GM10847 (cell line): ENCODE results near the gene PITPNM2.

Experiments
- POLR2A ChIP-seq: IDR thresholded peaks from 2 replicates; pipeline ENCODE4 v1.6.1; 2011; ENCODE audit not compliant: insufficient read length; ENCODE audit errors: extremely low read depth

Gene PITPNM2

DNA sequence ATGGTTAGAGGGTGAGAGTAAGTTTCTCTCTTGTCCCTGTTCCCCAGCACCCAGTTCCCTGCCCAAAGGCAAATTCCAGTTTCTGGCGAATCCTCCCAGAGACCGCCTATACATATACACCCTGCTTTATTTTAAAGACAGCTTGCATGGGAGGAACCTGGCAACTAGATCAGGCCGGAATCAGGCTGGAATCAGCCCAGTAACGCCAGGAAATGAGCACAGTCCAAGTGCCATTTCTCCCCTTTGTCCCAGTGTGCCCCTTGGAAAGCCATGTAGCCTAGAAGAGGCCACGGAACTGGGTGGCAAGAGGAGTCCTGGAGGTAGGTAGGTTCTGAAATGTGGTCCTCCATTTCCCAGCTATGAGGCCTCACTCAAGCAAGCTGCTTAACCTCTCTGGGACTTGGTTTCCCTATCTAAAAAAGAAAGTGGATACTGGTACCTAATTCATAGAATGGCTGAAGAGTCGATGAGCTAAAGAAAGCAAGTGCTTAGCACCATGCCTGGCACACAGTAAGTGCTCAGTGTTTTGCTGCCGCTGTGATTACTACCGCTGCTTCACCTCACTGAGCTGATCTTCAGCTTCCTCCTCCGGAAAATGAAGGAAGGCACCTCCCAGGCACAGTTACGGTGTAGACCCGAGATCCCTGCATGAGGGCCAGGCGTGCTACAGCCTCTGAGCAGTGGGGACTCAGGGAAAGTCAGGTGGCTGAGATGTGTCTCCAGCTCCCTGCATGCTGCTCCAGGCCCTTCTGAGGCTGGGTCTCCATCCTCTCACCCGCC is 36.4 kb downstream of the PITPNM2 start:
- no peak for TF ChIP-seq POLR2A

DNA sequence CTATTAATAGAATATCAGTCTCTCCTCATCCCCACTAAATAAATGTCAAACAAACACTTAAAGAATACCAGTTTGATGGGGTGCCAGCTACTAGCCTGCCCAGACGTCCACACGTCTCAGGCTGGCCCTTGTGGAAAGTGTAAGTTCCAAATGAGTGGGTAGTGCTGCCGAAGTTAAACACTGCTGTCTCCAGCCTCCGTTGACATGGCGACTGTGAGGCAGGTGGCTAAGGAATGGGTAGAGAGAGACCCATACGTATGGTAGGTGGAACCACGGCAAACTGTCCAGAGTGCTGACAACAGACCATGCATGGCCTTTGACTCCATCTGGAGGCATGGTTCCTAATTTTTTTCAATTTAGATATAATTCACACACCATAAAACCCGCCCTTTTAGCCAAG is 37.9 kb downstream of the PITPNM2 start:
- no peak for TF ChIP-seq POLR2A

DNA sequence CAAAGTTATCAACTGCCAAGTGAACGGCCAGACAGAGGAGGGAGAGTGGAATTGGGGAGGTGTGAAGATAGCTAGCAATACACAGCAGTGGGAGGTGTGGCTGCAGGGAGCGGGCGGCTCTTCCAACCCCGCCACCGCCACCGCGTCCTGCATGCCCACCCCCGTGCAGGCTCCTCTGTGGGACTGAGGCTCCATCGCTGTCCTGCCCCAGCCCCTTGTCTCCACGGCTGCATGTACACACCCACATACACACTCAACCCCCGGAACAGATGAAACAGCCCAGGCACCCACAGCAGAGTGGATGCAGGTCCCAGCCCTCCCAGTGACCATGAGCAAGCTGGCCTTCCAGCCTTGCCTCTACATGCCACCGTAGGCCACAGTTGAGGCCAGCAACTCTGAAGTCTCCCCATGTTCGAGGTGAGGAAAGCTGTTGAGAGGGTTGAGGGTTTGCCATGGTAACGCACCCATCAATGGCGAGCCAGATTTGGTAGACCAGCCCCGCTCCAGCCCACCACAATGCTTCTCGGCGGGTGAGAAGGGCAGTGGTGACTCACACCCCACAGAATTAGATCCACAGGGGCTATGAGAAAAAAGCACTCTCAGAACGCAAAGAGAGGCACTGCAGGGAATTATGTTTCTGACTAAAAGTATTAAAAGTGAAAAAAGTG is 39.3 kb downstream of the PITPNM2 start:
- TF ChIP-seq POLR2A, result no peak

DNA sequence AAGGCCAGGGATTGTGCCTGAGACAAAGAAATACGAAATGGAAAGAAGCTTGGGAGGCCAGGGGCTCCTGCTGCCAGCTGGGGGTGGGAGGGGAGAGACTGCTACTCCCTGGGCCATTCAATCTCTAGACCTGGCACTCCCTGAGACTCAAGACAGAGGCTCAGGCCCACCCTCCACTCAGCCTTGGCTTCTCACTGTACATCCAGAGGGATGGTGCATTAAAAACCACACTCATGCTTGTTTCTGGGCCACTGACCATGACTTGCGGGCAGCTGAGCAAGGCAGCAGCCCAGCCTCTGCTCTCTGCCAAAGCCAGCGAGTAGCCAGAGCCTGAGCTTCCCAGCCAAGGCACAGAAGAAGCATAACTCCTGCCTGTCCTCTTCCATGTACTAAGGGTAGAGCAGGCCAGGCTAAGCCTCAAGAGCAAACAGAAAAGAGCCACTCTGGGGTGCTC is 41.5 kb downstream of the PITPNM2 start:
- TF ChIP-seq POLR2A, result no peak

DNA sequence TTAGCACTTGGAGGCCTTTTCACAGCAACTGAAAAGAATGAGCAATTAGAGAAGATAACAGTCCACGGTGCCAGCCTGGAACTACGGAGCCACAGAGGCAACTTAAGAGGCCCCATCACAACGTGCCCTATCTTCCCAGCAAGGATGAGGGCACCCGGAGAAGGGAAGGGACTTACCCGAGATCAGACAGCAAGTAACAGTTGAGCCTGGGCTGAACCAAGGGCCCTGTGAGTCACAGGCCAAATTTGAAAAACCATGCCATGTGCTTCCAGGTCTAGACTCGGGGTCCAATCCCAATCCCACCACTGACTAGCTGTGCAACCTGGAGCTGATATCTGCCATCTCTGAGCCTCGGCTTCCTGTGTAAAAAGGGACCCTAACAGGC is 42.2 kb downstream of the PITPNM2 start:
- no peak for TF ChIP-seq POLR2A

DNA sequence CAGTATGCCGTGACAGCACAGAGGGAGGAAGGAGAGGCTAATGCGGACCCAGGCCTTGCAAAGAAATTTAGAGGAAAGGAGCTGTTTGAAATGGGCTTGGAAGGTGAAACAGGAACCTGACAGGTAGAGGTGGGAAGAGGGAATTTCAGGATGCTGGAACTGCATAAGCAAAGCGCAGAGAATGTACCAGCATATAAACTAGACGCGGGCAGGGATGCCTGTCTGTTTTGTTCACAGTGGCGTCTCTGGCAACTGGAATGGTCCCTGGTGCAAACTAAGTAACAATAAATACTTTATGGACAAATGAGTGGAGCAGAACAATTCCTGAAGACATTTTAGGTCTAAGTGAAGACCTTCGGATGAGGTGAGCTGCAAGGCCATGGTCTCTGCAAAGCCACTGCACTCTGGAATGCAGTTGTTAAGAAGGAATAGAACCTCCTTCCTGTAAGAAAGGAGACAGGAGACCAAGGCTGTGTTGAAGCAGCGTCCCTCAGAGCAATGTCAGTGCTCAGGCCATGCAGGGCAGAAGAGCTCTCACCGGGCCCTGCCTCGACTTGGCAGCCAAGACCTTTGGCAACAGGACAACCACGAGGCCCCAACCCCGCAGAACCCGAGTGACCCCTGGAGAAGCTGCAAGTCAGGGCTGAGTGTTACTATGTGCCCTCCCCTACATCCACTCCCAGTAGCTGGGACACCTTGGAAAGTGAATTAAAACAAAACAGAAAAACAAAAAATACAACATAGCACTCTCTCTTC is 42.8 kb downstream of the PITPNM2 start:
- TF ChIP-seq POLR2A, result no peak

DNA sequence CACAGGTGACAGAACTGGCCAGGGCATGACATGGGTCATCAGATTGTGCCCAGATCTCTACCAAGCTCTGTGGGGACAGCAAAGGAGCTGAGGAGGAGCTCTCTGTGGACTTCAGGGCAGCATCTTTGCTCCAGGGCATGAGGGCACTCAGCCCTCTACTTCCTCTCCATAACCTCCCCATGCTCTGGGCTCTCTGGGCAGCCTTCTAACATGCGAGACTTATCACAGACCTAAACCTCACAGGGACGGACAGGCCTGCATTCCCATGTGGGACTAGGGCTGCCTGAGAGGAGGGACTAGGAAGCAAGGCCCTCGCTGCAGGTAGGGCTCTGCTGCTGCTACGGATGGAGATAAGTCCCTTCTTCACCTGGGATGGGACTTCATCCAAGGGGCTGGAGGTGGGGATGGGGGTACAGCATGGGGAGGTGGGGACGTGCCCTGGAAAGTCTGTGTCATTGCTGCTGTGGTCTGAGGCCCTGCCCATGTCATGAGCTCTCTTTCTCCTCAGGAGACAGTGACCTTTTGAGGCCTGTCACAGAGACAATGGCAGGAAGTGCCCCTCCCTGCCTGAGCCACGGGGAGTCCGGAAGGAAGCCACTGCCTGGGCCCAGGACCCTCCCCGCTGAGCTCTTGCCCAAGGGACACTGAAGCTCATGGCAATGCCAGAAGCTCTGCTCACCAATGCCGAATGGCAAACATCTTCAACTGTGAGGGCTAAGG is 44.1 kb downstream of the PITPNM2 start:
- no peak for TF ChIP-seq POLR2A

DNA sequence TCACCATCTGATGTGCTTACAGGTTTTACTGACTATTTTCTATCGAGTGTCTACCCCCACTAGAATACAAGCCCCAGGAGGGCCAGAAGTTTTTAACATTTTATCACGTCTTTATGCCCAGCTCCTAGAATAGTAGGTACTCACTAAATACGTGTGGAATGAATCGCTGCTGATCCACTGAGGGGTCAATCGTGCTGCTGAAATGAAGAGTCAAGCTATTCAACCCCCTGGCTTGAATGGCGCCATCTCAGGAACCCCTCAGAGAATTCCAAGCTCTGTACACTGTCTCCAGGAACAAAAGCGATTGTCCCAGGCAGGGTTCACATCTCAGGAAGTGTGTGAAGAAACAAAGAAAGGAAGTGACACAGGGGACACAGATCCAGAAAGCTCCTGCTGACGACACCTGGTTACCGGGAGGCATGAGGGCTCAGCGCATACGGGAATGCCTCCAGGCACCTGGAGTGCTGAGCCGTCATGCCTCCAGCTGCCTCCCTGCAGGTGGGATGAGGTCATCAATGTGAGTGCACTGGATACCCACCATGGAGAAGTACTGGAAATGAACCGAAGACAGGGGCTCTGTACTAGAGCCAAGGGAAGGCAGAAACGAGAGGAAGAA is 45.6 kb downstream of the PITPNM2 start:
- TF ChIP-seq POLR2A, result no peak

DNA sequence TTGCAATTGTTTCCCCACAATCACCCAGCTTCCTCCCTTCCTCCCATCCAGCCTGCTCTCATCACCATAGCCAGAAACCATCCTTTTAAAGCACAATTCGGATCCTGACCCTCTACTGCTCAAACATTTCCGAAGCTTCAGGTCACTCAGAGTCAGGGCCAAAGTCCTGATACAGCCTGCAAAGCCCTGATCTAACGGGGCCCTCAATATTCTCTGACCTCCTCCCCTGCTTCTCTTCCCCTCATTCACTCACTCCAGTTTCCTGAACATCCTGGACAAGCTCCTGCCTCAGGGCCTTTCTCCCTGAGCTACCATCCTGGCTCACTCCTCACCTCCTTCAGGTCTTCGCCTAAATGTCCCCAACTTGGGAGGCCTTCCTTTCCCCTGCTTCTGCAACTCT is 46.1 kb downstream of the PITPNM2 start:
- no peak for TF ChIP-seq POLR2A

DNA sequence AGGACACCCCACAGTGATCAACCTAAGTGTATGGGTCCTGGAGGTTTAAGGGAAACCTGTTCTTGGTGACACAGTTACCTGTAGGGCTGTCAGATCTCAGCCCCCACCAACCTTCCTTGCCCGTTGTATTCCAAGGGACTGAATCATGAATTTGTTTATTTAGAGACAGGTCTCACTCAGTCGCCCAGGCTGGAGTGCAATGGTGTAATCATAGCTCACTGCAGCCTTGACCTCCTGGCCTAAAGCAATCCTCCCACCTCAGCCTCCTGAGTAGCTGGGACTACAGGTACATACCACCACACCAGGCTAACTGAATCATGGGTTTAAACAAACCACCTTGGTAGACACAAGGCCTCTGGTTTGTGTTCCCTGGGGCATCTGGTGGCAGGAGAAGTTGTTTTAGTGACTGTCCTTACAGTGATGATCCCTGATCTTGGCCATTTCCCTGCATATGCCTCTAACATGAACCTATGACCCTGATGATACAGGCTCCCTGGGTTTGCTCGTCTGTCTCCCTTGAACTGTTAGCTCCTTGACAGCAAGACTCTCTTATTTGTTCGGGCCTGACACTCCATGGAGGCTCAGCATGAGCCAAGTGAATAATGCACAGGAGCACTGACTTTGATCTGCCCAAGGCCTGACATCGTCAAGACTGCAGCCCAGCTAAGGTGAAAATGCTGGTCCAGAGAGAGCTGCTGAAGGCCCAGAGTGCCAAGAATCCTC is 47.9 kb downstream of the PITPNM2 start:
- TF ChIP-seq POLR2A, result no peak

DNA sequence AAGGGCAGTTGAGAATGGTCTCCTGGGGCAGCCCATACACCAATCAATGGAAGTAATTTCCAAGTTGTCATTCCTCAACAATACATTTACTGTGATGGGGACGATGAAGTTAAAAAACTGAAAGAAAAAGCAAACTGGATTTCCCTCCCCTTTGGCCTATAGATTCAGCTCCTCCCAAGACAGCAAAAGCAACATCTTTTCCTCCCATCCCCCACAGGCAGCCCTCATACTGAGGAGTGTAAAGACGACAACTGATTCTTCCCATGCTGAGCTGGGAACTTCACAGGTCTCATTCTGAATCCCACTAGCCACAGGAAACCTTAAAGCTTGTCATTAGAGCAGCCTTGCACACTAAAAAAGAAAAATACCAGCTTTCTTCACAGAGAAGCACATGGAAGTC is 48.5 kb downstream of the PITPNM2 start:
- TF ChIP-seq POLR2A, result no peak

DNA sequence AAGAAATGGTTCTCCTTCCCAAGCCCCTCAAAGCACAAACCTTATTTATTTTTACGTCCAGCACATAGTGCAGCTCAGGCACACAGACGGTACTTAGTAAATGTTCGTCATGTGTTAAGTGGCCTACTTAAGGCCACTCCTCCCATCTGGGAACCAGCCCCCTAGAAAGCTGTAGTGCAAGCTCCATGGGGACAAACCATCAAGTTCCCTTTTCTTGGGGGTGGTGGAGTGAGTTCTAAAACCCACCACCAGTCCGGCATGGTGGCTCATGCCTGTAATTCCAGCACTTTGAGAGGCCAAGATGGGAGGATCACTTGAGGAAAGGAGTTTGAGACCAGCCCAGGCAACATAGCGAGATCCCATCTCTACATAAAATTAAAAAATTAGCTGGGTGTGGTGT is 49.4 kb downstream of the PITPNM2 start:
- no peak for TF ChIP-seq POLR2A
